GM06990 (cell line): ENCODE measurements around the gene BTLA.
"Not testable (repeated sequence)": the region's sequence is repeated elsewhere in the genome, so short reads cannot be mapped to it uniquely, and the experiment has no call there.

Source experiments
- DNase-seq: peaks from one replicate; pipeline ENCODE4 v3.0.0-alpha.2; 2011; ENCODE audit not compliant: insufficient read length; ENCODE audit errors: extremely low read depth
- H3K27me3 ChIP-seq: replicated peaks from 2 replicates; pipeline ENCODE4 v1.6.0; 2011; ENCODE audit warnings: low read length; ENCODE audit not compliant: control insufficient read depth, insufficient read depth
- H3K36me3 ChIP-seq: 2 replicates; pipeline ENCODE4 v1.5.1; 2011; ENCODE audit warnings: low read length; ENCODE audit not compliant: control insufficient read depth, insufficient read depth
- H3K4me3 ChIP-seq: replicated peaks from 2 replicates; pipeline ENCODE4 v1.5.1; 2011; ENCODE audit warnings: low read depth, mild to moderate bottlenecking, control low read depth, low read length
- CTCF ChIP-seq: IDR thresholded peaks from 2 replicates; pipeline ENCODE4 v1.5.1; 2011; ENCODE audit warnings: low read length, control low read depth, mild to moderate bottlenecking, inconsistent platforms; ENCODE audit not compliant: insufficient read depth, poor library complexity, severe bottlenecking

Gene BTLA

GRCh38 chr3:112519424-112520001, 20.2 kb upstream of the BTLA start:
- peak; percentile 71 for TF ChIP-seq CTCF
- Histone ChIP-seq H3K27me3 (no peaks in the 10 kb centered on the region), H3K36me3 (no peaks in the 10 kb centered on the region), H3K4me3 (no peak overlapping the region)
- peak; percentile 40 for DNase-seq

GRCh38 chr3:112518970-112519369, 19.7 kb upstream of the BTLA start:
- not testable (repeated sequence) for H3K36me3 ChIP-seq, DNase-seq, H3K27me3 ChIP-seq, H3K4me3 ChIP-seq

- H3K36me3 ChIP-seq, result no peaks in the 10 kb centered on the region
- no peaks in the 10 kb centered on the region for H3K27me3 ChIP-seq
- no peak for TF ChIP-seq CTCF
- H3K4me3 ChIP-seq, result peak overlapping the region; percentile 10
- peak; percentile 60 for DNase-seq
Measured at GRCh38 chr3:112514527-112515128, 15.4 kb upstream of the BTLA start.

- no peak for TF ChIP-seq CTCF
- no peaks in the 10 kb centered on the region for H3K27me3 ChIP-seq
- H3K36me3 ChIP-seq, result no peaks in the 10 kb centered on the region
- H3K4me3 ChIP-seq, result no peak overlapping the region
- DNase-seq, result no peak
Measured at GRCh38 chr3:112512320-112512719, 13.0 kb upstream of the BTLA start.

GRCh38 chr3:112508860-112509259, 9.6 kb upstream of the BTLA start:
- no peak for DNase-seq
- TF ChIP-seq CTCF, result no peak
- Histone ChIP-seq H3K4me3 (no peak overlapping the region), H3K36me3 (no peaks in the 10 kb centered on the region), H3K27me3 (no peaks in the 10 kb centered on the region)

- no peak for DNase-seq
- Histone ChIP-seq H3K4me3 (no peak overlapping the region), H3K27me3 (no peaks in the 10 kb centered on the region), H3K36me3 (no peaks in the 10 kb centered on the region)
- TF ChIP-seq CTCF, result no peak
Measured at GRCh38 chr3:112508261-112508660, 9.0 kb upstream of the BTLA start.
